HG03280 (cell line): ENCODE results near the gene C1GALT1.
"Not testable (repeated sequence)": the region's sequence is repeated elsewhere in the genome, so short reads cannot be mapped to it uniquely, and the experiment has no call there.

Experiments used
- ATAC-seq: cut with Tn5 transposase; IDR thresholded peaks from one replicate; pipeline ENCODE4 v1.9.1; 2021; ENCODE audit warnings: mild to moderate bottlenecking, moderate library complexity; ENCODE audit not compliant: unreplicated experiment

C1GALT1 gene

DNA sequence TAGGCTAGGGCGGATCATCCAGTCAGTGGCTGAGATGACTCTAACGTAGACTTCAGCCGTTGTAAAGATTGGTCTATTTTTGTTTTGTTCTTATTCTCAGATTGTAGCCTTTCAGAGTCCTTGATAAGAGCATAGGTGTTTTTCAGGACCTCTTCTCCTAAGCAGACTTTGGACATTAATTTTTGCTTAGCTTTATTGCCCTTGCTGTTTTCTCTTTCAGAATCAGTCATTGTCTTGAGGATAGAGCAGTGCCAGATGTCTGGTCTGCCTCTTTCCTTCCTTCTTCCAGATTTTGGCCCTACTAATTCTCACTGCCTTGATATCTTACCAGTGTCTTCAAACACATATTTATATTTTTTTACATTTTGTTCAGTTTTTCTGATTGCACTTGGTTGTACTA is 49.5 kb downstream of the C1GALT1 start:
- ATAC-seq = no peak

DNA sequence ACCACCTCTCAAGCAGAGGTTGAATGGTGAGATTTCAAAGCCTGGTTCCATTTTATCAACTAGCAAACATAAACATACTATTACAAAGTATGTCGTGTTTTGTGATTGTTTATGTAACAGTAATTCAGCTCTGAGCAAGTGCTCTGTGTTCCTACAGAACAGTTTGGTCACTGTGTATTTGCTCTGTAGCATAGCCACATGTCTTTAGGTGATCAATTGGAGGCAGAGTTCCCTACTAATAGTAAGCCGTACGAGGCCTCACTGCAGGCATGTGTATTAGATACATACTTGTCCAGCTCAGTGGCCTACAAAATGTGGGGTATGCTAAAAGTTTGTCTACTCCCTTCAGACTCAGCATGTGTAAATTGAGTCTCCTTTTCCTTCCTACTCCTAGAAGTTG is 53.0 kb downstream of the C1GALT1 start:
- no peak for ATAC-seq

DNA sequence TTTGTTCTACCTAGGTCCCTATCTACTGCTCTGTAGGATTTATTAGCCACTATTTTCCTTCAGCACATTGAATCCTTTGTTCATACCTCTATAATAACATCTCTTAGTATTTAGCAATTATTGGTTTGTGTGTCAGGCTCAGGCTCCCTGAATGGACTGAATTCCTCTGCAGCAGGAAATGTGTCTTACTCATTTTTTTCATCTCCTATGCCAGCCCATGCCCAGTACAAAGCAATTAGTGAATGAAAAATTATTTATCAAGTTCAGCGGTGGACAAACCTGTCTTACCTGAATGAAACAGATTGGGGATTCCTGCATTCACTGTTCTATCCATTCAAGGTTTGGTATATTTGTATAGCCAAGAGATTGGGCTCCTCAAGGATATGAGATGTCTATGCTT is 53.7 kb downstream of the C1GALT1 start:
- no peak for ATAC-seq

DNA sequence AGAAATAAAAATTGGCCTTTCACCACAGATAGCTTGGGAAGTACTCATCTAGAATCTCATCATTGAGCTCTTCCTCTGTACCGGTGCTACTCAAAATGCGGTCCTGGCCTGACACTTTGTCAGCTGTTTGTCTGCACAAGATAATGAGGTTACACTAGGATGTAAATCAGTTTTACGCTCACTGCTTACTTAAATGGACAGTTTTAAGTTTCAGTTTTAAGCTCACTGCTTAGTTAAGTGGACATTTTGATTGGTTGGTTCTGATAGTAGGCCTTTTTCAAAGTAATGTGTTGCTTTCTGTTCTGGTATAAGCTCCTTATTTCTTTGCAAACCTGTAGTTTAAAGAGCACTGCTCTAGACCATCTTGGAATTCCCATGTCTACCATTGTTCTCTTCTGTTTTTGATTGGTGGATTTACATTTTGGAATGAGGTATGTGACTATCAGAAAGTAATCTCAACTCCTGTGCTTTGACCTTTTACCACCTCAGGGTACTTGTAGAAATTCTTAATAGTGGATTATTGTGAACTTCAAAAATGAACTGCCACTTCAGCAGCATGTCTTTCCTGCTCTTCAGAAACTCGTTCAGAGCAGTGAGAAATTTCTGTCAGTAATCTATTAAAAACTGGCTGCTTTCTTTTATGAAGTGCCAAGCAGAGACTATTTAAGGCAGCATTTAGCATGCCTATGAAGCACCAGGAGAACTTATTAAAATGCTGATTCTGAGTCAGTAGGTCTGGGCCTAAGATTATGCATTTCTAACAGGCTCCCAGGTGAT is 55.0 kb downstream of the C1GALT1 start:
- no peak for ATAC-seq

DNA sequence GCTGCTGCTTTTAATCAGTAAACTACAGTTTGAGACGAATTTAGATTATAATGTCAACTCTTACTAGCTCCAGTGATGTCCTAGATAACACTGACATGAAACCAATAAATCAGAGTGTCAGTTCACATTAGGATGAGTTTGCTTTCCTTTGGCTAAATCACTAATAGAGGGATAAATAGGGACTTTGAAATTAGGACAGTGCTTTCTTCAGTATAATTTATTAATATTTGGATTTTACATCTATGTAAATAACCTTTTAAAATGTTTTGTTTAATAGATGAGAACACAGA is 55.6 kb downstream of the C1GALT1 start:
- no peak for ATAC-seq

DNA sequence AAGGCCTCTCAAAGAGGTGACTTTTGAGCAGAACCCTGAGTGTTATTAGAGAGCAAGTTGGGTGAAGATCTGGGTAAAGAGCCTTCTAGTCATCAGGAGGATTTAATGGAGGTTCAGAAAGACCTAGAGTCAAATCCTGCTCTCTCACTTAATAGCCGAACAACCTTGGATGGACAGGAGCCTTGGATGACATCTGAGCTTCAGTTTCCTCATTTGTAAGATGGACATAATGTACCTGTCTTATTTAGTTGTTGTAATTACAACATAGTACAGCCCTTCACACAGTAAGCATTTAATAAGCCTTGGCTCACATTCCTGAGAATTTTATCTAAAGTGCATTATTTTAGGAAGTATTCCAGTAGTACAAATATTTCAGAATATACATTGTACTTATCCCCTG is 57.0 kb downstream of the C1GALT1 start:
- ATAC-seq = no peak

DNA sequence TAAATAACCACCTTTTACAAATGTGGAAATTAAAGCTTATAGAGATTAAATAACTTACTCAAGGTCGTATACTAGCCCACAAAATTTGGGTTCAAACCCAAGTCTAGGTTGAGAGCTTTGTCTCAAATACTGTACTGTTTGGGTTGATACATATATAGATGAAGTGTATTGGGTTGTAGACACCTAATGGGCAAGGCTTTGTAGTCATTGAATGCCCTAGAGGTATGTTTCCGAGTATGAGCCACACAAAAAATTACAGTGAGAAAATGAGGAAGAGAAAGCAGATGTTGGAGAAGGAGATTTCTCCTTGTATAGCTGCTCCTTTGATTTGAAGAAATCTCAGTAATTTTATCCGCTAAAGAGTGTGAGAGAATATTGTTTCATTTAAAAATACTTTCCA is 60.6 kb downstream of the C1GALT1 start:
- no peak for ATAC-seq

DNA sequence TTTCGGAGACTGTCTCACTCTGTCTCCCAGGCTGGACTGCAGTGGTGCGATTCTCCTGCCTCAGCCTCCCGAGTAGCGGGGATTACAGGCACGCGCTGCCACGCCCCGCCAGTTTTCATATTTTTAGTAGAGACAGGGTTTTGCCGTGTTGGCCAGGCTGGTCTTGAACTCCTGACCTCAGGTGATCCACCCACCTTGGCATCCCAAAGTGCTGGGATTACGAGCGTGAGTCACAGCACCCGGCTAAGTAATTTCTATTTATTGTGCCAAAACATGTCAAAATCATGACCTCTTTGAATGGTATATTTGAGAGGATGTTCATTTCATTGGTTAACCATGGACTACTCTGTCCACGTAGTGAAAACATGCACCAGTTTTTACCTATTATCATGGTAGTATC is 62.9 kb downstream of the C1GALT1 start:
- not testable (repeated sequence) for ATAC-seq

DNA sequence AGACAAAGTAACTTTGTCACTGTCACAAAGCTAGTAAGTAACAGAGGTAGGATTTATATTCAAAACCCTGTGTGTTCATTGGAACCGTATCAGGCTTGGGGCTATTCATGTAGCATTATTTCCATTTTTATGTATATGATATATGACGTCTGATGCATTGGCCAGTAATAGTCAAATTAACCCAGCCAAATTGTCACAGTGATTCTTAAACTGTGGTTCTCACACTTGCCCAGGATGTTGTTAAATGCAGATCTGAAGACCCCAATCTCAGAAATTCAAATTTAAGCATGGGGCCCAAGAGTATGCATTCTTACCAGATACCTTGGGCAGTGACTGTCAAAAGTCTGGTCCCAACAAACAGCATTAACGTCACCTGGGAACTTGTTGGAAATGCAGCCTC is 63.9 kb downstream of the C1GALT1 start:
- no peak for ATAC-seq

DNA sequence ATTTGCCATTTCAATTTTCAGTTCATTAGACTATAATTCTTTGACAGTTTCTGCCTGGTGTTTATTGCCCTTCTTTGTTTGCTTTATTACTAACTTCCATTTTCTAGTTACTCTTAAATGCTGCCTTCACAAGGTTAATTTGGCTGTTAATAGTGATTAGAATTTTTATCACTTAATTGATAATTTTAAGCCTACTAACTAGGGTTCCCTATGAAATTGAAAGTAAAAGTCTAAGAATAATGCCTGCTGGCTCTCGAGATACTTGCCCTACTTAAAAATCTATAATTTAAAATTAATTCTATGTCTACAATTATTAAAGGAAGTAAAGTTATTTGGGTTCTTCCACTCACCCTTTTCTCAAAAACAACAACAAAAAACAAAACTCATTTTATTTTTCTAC is 65.3 kb downstream of the C1GALT1 start:
- no peak for ATAC-seq

DNA sequence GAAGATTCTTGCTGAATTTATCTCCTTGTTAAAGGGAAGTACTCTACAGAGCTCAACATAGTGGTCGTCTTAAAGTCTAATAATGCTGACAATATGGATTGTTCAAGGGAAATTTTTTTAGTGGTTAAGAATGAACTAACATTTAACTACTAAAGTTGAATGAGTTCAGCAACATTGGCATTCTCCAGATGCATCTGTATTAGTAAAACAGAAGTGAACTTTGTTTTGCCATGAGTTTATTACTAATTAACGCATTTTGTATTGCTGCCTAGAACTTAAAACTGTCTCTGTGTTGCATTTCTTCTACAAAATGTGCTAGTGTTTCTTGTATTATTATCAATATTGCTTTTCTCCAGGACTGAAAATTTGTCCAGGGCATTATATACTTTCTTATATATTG is 67.5 kb downstream of the C1GALT1 start:
- no peak for ATAC-seq

DNA sequence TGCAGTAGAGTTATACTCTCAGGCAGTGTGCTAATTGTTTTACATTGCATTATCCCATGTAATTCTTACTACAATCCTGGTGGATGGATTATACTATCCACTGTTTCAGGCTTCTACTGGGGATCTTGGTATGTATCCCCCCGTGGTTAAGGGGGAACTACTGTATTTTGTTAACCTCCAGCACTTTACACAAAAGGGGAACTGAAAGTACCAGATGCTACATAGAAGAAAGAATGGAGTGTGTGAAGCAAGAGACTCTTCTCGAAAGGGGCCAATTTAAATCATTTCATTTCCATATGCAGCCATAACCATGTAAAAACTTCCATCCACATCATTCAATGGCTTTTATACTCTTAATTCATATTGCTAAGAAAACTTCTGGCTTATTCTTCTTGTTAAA is 69.4 kb downstream of the C1GALT1 start:
- peak; percentile 98 for ATAC-seq

DNA sequence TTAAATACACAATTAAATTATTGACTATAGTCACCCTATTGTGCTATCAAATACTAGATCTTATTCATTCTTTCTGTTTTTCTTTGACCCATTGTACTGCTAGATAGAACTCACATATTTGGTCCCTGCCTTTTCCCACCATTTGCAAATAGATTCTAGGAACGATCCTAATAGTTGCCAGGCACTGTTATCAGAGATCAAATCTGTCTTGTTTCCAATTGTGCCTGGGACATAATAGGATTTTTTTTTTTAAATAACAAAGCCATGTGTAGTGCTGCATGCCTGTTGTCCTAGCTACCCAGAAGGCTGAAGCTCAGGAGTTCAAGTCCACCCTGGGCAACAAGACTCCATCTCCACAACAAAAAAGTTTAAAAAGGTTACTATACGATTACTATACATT is 72.0 kb downstream of the C1GALT1 start:
- ATAC-seq = no peak

DNA sequence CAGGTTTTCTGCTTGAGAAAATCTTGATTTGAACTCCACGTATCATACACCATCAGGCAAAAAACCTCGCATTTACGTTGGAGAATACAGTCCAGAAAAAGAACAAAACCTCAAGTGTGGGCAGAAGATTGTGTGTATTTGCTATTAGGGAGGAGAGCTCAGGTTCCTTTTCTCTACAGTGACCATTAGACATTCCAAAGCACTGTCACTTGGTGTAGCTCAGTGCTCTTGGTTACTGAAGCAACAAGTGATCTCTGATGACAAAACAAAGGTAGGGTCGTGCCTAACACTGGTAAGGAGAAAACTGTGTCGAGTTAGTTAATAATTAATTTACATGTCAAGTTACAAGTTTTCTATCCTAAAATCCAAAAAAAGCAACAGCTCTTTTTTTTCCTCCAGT is 72.6 kb downstream of the C1GALT1 start:
- no peak for ATAC-seq

DNA sequence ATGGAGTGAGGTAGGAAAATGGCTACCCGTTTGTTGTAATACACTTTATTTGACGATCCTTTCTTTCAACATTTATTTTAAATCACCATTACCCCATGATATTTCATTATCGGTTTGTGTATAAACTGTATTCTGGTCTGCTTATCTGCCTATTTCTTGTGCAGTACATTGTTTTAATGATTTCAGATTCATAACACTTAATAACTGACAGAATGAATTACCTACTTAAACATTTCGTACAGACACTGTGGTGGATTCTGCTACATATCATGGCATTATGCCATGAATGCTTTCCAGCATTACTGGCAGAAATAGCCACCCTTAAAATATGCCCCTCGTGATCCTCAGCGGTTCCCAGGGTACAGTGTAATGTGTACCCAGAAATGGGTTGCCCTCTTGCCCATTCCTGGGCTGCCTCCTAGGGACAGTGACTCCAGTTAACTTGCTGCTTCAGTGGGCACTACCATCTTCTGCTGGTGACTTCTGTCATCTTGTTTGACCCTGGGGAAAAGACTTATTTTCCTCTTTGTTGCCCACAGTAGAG is 74.5 kb downstream of the C1GALT1 start:
- ATAC-seq = no peak

DNA sequence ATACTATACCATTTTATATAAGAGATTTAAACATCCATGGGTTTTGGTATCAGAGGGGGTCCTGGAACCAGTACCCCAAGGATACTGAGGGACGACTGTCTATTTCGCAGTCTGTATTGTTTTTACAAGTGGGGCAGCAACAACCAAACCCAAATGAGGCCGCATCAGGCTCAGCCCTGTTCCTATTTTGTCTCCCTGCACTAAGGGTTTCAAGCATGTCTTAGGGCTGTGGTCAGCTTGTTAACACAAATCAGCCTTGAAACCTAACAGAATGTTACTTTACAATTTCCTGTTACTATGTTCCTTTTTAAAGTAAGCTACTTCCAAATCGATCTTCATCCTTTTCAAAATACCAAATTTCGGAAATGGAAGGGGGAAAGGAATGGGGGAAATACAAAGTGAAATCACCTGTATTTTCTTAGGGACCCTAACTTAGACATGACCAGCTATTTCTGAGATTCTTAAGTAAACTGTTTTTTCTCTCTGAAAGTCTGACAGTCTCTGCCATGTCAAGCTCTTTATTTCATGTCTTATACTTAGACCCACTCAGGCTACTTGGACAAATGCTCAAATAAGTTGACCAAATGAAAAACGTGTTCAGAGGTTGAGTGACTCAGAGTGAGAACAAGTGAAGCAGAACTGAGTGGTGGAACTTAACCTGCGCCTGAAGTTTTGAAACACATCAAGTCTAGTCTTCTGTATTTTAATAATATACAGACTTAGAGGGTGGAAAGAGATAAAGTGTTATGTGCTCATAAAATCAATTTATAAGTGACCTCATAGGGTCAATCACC is 75.8 kb downstream of the C1GALT1 start:
- peak; percentile 88 for ATAC-seq

DNA sequence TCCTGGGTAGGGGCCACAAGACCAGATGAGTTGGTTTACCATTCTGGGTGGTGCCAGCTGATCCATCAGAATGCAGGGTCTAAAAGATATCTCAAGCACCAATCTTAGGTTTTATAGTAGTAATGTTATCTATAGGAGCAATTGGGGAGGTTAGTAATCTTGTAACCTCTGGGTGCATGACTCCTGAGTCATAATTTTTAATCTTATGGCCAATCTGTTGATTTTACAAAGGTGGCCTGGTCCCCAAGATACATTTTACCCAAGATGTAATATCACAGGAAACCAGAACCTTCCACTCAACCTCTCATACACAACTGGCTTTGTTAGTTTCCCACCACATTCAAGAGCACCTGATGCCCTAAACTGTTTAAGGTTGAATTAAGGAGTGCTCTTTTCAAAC is 79.5 kb downstream of the C1GALT1 start:
- no peak for ATAC-seq

DNA sequence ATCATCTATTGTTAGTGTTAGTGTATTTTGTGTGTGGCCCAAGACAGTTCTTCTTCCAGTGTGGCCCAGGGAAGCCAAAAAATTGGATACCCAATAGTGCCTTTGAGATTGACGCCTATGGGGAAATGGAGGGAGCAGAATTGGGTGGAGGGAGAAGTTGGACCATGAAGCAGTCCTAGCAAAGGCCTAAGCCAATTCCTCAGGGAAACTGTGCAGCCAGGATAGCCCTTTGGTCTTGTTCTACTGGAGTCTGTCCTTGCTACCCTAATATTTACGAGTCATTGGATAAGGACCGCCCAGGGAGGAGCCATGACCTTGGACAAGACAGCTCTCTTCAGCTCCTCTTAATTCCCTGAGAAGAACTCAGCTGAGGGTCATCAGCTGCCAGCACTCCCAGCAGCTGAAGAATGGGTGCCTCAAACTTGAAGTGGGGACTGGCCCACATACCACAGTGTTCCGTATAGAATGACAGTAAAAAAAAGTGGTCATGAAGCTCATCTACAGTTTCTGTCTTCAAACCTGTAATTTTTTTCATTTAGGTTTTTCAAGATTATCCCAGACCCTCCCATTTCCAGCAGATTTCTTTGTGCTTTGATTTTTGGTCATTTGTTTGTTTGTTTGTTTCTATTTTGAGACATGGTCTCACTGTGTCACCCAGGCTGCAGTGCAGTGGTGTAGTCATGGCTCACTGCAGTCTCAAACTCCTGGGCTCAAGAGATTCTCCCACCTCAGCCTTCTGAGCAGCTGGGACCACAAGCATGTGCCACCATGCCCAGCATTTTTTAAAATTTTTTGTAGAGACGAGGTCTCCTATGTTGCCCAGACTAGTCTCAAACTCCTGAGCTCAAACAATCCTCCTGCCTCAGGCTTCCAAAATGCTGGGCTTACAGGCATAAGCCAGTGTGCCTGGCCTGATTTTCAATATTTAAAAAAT is 81.2 kb downstream of the C1GALT1 start:
- no peak for ATAC-seq

DNA sequence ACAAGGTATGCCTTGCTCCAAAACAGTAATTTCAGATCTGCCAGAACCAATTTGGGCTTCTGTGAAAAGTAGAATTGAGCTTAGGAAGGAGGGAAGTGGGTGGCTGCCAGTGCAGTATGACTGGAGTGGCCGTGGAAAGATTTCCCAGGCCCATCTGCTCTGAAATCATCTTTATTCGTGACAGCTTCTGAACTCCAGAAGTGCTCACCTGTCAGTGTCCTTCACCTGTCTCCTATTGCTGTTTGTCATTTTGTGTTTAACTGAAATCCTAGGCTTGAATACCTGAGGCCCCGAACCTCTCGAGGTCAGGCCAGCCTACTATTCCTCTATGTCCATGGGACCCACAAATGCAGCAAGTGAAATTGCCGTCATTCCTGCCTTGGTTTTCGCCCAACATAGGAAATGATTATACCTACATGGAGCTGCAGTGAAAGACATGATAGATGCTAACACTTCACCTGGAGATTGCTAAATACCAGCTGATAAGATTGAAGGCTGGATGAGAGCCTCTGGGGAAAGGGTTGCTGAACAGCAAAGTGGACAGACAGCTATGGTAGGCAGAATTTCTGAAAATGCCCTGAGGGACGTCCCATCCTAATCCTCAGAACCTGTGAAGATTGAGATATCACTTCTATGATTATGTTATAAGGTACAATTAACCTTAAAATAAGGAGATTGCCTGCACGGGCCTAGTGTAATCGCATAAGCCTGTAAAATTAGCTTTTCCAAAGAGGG is 82.1 kb downstream of the C1GALT1 start:
- no peak for ATAC-seq
